NCI-H446 treated with DMSO at 0.1 percent for 48 hours (cell line): ENCODE measurements around the gene MYBPC1.
"Not testable (repeated sequence)": the region's sequence is repeated elsewhere in the genome, so short reads cannot be mapped to it uniquely, and the experiment has no call there.

ENCODE experiments used
- DNase-seq: peaks from one replicate; lab custom pipeline; 2025; lab: John Stamatoyannopoulos, UW

The MYBPC1 gene

DNA sequence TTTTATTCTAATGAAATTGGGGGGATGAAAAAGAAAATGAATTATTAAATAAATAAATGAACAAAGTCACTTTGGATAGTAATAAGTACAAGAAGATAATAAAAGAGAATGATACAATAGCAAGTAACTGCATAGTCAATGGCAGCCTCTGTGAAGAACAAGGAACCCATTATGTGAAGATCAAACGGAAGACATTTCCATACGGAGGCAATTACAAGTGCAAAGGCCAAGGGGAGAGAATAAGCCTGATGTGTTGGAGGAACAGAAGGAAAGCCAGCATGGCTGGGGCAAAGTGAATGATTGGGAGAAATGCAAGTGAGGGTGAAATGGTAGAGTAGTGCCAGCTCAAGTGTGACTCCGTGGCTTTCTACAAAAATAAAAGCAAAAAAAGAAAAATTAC is 58.7 kb downstream of the MYBPC1 start:
- DNase-seq: no peak

- no peak for DNase-seq
Measured at GRCh38 chr12:101654442-101654841, 59.7 kb downstream of the MYBPC1 start.

DNA sequence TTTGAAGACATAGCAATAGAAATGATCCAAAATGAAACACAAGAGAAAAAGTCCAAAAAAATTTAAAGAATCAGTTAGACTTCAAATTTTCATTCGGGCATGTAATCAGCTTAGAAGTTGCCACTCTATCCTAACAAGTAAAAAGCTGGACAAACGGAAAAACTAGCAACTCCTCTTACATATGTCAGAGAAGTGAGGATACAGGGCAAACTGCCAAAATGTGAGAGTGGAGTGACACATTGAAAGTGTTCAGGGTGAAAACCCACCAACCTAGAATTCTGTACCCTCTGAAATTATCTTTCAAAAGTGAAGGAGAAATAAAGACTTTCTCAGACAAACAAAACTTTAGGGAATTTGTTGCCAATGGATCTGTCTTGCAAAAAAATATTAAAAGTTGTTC is 60.6 kb downstream of the MYBPC1 start:
- no peak for DNase-seq

- DNase-seq: not testable (repeated sequence)
Measured at GRCh38 chr12:101660662-101661061, 65.9 kb downstream of the MYBPC1 start.

- DNase-seq: no peak
Measured at GRCh38 chr12:101663298-101663697, 68.5 kb downstream of the MYBPC1 start.

- no peak for DNase-seq
Measured at GRCh38 chr12:101664992-101665391, 70.2 kb downstream of the MYBPC1 start.

GRCh38 chr12:101666052-101666728 is 71.4 kb downstream of the MYBPC1 start:
- DNase-seq: no peak

DNA sequence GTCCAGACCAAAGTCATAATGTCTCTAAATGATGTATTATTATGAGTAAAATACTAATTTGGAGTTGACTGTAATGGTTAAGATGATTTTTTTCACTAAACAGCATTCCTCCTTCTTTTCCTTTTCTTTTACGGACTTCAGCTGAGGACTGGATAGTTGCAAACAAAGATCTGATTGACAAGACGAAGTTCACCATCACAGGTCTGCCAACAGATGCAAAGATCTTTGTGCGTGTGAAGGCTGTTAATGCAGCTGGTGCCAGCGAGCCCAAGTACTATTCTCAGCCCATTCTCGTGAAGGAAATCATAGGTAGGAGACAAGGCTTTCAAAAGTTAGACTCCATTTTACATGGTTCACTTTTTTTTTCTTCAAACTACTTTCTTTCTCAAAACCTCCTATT is 72.8 kb downstream of the MYBPC1 start:
- no peak for DNase-seq

DNA sequence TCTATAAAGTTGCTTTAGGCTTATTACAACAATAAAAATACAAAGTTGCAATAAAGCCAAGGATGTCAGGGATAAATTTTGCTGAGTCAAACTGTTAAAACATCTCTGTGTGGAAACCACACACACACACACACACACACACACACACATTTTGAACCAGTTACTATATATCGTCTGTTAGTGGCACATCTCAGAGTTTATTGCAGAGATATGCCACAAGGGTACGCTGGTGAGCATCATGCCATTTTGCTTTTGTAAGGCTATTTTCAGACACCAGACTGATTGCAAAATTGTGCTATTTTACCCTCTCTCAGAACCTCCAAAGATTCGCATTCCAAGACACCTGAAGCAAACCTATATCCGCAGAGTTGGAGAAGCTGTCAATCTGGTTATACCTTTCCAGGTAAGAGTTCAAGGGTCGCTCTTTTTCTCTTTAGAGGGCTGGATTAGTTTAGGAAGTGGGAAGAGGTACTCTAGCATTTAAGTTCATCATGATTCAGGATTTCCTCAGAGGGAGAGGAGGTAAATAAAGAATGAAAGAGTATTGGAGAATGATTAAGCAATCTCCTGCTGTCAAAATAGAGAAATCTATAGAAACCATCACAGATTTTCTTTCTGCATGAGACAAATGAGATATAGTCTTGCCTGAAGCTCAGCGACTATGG is 75.4 kb downstream of the MYBPC1 start:
- no peak for DNase-seq

DNA sequence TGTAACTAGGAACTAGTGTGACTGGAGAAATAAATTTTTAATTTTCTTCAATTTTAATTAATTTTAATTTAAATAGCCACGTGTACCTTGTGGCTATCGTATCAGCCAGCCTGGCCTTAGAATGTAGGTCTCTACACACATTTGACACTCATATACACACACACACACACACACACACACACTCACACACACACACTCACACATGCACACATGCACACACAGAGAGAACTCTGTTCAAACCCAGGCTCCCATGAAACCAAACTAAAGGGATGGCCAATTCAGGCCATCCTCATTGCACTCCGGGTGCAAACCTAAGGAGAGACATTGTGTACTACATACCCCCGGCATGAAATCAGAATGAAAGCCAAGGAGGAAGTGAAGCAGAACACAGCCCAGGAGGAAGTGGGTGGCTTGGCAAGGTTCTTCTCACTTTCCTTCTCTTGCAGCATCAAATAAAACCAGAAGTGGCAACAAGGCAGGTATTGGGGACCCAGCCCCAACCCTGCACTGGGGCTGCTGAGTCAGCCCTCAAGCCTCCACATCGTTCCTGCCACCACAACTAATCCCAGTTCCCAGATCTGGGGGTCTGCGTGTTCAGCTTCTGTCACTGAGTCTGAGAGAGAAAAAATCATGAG is 76.5 kb downstream of the MYBPC1 start:
- no peak for DNase-seq

DNA sequence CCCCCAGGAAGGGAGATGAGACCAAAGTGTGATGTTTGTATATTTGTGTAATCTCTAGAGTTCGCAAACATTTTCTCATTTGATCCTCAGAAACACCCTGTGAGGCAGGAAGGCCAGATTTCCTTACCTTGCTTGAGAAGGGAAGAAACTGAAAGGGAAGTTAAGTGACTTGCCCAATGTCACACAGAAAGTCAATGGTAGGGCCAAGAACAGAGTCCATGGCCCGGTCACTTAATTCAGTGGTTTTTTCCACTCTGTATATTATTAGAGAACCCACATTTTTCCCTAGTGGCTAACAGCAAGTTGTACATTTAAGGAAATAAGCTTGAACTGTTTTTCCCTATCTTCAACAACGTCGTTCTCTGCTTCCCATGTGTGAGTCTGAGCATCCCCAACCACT is 77.1 kb downstream of the MYBPC1 start:
- DNase-seq: no peak

DNA sequence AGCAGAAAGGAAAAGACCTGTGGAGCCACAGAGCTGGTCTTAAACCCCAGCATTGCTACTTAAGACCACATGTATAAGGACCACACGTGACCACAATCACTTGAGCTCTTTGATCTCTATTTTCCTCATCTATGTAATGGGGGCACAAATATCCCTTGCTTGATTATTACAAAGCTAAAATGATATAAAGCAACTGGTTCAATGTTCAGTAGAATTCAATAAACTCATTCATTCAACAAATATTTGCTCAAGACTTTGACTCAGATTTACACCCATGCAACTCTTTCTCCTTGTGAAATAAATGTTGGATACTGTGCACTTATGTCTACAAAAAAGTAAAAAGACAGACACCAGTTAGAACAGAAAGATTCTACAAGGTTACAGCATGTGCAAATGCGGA is 80.8 kb downstream of the MYBPC1 start:
- DNase-seq: no peak

- DNase-seq: not testable (repeated sequence)
Measured at GRCh38 chr12:101676497-101676896, 81.7 kb downstream of the MYBPC1 start.

- no peak for DNase-seq
Measured at GRCh38 chr12:101678081-101678480, 83.3 kb downstream of the MYBPC1 start.

DNA sequence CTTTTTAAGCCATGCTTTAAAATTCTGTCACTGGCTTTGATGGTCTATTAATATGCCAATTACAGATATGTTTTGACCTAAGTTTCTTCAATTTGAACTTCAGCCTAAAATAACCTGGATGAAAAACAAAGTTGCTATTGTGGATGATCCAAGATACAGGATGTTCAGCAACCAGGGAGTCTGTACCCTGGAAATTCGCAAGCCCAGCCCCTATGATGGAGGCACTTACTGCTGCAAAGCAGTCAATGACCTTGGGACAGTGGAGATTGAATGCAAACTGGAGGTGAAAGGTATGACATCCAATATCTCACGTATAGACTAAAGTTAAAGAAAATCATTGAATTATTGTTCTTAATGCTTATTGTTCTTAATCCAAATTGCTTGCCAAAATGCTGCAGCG is 85.5 kb downstream of the MYBPC1 start:
- DNase-seq: no peak

- no peak for DNase-seq
Measured at GRCh38 chr12:101680647-101681046, 85.9 kb downstream of the MYBPC1 start.

GRCh38 chr12:101681627-101682026 is 86.9 kb downstream of the MYBPC1 start:
- DNase-seq: not testable (repeated sequence)

DNA sequence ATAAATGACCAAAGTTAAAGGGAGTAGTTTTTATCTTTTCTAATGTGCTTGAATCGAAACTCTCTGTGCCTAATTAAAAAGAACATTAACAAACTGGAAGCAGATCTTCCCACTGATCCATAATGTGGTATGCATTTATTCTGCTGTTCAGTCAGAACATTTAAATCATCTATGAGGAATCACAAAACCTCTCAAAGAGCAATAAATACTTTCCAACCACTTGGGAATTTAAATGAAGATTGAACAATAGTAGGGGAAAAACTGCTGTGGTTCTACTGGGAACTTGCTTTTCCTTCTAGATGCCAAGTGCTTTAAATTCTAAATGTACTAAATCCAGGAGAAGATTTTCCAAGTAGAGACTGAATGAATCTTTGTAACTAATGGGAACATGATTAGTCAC is 90.3 kb downstream of the MYBPC1 start:
- DNase-seq: no peak

- peak; percentile 34 for DNase-seq
Measured at GRCh38 chr12:101686176-101686575, 91.4 kb downstream of the MYBPC1 start.

GRCh38 chr12:101690544-101691098 is 95.8 kb downstream of the MYBPC1 start:
- DNase-seq: no peak

GRCh38 chr12:101691503-101692096 is 96.8 kb downstream of the MYBPC1 start:
- DNase-seq: no peak

DNA sequence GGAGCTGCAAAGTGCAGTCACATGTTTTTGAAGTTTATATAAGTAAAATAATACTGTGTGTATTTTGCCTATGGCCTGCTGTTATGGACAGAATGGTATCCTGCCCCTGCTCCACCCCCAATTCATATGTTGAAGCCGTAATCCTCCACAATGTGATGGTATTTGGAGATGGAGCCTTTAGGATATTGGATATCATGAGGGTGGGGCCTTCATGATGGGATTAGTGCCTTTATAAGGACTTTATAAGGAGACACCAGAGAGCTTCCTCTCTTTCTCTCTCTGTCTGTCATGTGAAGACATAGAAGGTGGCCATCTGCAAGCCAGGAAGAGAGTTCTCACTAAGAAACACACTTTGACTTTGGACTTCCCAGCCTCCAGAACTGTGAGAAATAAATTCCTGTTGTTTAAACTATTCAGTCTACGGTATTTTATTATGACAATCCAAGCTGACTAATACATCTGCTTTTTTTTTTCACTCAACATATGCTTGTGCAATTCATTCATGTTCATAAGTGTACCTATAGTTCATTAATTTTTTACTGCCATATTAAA is 99.6 kb downstream of the MYBPC1 start:
- DNase-seq: no peak
